ENCODE data around the gene WWP2. TPM values are rescaled to one million over a fixed set of nuclear protein-coding genes. Genes with fewer than 3 reads are reported as not detected.

The WWP2 gene
- polyA plus RNA-seq, 1 donor (not counting 4 experiments of a cell fraction or from before 2014, with no cell fraction given), result 6.9 TPM

DNA sequence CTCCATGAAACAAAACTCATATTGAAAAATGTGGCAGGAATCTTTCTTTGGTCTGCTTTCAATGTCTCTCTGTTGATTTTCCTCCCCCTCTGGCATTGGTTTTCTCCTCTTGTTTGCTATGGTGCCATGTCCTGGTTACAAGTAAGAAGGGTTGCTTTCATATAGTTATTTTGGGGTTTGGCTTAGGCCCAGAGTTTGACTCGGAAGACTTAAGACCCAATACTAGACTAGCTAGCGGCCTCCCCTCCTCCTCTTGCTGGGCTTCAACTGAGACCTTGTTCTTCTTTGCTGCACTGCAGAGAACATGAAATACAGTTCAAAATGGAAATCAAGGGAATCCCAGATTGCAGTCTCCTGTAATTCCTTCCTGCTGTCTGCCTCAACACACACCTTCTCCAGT is 159.0 kb downstream of the WWP2 start:
- H3K4me1 ChIP-seq (ENCODE audit: control insufficient read depth, extremely low read depth, insufficient read depth, low read length), result peaks cover 10% of the 10 kb centered on the region
- no peak for TF ChIP-seq EZH2 (IDR thresholded peaks at IDR 0.05; ENCODE audit: low read length)
- TF ChIP-seq, protein P1, sequence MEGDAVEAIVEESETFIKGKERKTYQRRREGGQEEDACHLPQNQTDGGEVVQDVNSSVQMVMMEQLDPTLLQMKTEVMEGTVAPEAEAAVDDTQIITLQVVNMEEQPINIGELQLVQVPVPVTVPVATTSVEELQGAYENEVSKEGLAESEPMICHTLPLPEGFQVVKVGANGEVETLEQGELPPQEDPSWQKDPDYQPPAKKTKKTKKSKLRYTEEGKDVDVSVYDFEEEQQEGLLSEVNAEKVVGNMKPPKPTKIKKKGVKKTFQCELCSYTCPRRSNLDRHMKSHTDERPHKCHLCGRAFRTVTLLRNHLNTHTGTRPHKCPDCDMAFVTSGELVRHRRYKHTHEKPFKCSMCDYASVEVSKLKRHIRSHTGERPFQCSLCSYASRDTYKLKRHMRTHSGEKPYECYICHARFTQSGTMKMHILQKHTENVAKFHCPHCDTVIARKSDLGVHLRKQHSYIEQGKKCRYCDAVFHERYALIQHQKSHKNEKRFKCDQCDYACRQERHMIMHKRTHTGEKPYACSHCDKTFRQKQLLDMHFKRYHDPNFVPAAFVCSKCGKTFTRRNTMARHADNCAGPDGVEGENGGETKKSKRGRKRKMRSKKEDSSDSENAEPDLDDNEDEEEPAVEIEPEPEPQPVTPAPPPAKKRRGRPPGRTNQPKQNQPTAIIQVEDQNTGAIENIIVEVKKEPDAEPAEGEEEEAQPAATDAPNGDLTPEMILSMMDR (optimal IDR thresholded peaks at IDR 0.05 in 1 of 3, IDR thresholded peaks at IDR 0.05 in 1 of 3, conservative IDR thresholded peaks at IDR 0.05 in 1 of 3; ENCODE audit: extremely low read depth in 1 of 3, insufficient read depth in 2 of 3, low read length in 3 of 3), result no peak
- no peak overlapping the region for H3K9ac ChIP-seq (ENCODE audit: control insufficient read depth, extremely low read depth, insufficient read depth, low read length)
- H2AFZ ChIP-seq (ENCODE audit: control insufficient read depth, low read length), result no peak overlapping the region
- no peak overlapping the region for H3K4me3 ChIP-seq (ENCODE audit: control insufficient read depth in 2 of 3, extremely low read depth in 1 of 3, insufficient read depth in 2 of 3, low read depth in 1 of 3, low read length in 3 of 3)
- no peaks in the 10 kb centered on the region for H3K36me3 ChIP-seq (ENCODE audit: control insufficient read depth in 2 of 2, extremely low read depth in 1 of 2, insufficient read depth in 2 of 2, low read length in 2 of 2)
- FAIRE-seq (no peak), DNase-seq (ENCODE audit: low read depth, low spot score) (no peak)
- no peak overlapping the region for H3K27ac ChIP-seq (ENCODE audit: control insufficient read depth, insufficient read depth, low read length)
- H3K27me3 ChIP-seq (ENCODE audit: control insufficient read depth, extremely low read depth, insufficient read depth, low read length), result no peaks in the 10 kb centered on the region
- no peaks in the 10 kb centered on the region for H3K9me3 ChIP-seq (ENCODE audit: control insufficient read depth, low read depth, low read length)
- dilution Hi-C loops (cut with MboI; ENCODE audit: extremely low pct_ligation_motif_present, low sequenced_read_pairs), result no loop called here
- H3K9me1 ChIP-seq (ENCODE audit: control insufficient read depth, extremely low read depth, insufficient read depth, low read length), result no peaks in the 10 kb centered on the region
- H3K4me2 ChIP-seq (ENCODE audit: control insufficient read depth, extremely low read depth, insufficient read depth, low read depth, low read length), result no peak overlapping the region
- no peaks in the 10 kb centered on the region for H3K79me2 ChIP-seq (ENCODE audit: control insufficient read depth, insufficient read depth, low read length)
- H4K20me1 ChIP-seq (ENCODE audit: control insufficient read depth, extremely low read depth, insufficient read depth, low read length), result no peaks in the 10 kb centered on the region

DNA sequence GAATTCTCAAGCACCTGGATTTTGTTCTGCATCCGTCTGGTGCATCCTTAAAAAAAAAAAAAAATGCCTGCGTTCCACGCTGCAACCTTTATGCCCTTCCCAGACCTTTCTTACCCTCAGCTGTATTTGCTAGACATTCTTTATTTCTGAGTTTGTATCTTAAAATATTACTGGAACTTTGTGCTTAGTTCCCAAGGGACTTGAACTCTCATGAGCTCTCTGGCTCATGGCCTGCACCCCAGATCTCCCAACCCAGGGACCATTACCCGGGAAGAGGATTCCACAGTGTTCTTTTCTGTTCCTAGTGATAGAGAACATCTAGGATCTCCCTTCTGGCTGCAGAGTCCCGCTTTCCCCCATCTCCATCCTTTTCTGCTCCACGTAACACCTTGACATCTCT is 160.1 kb downstream of the WWP2 start:
- dilution Hi-C loops (cut with MboI; ENCODE audit: extremely low pct_ligation_motif_present, low sequenced_read_pairs), result no loop called here
- FAIRE-seq (no peak), DNase-seq (ENCODE audit: low read depth, low spot score) (no peak)
- Histone ChIP-seq H3K36me3 (ENCODE audit: control insufficient read depth in 2 of 2, extremely low read depth in 1 of 2, insufficient read depth in 2 of 2, low read length in 2 of 2) (peaks cover 0 to 2% of the 10 kb centered on the region in 2 experiments), H3K9me3 (ENCODE audit: control insufficient read depth, low read depth, low read length) (no peaks in the 10 kb centered on the region), H2AFZ (ENCODE audit: control insufficient read depth, low read length) (no peak overlapping the region), H3K79me2 (ENCODE audit: control insufficient read depth, insufficient read depth, low read length) (no peaks in the 10 kb centered on the region), H4K20me1 (ENCODE audit: control insufficient read depth, extremely low read depth, insufficient read depth, low read length) (no peaks in the 10 kb centered on the region), H3K9me1 (ENCODE audit: control insufficient read depth, extremely low read depth, insufficient read depth, low read length) (no peaks in the 10 kb centered on the region), H3K27ac (ENCODE audit: control insufficient read depth, insufficient read depth, low read length) (no peak overlapping the region), H3K4me3 (ENCODE audit: control insufficient read depth in 2 of 3, extremely low read depth in 1 of 3, insufficient read depth in 2 of 3, low read depth in 1 of 3, low read length in 3 of 3) (no peak overlapping the region), H3K4me1 (ENCODE audit: control insufficient read depth, extremely low read depth, insufficient read depth, low read length) (peaks cover 10% of the 10 kb centered on the region), H3K4me2 (ENCODE audit: control insufficient read depth, extremely low read depth, insufficient read depth, low read depth, low read length) (no peak overlapping the region), H3K9ac (ENCODE audit: control insufficient read depth, extremely low read depth, insufficient read depth, low read length) (no peak overlapping the region), H3K27me3 (ENCODE audit: control insufficient read depth, extremely low read depth, insufficient read depth, low read length) (no peaks in the 10 kb centered on the region)
- TF ChIP-seq, protein P1 (optimal IDR thresholded peaks at IDR 0.05 in 1 of 3, IDR thresholded peaks at IDR 0.05 in 1 of 3, conservative IDR thresholded peaks at IDR 0.05 in 1 of 3; ENCODE audit: extremely low read depth in 1 of 3, insufficient read depth in 2 of 3, low read length in 3 of 3), result no peak
- TF ChIP-seq EZH2 (IDR thresholded peaks at IDR 0.05; ENCODE audit: low read length), result no peak

Measured in keratinocyte (primary cell).